Osteoblast (primary cell): ENCODE measurements around the gene SRC. TPM values are rescaled to one million over a fixed set of nuclear protein-coding genes. Genes with fewer than 3 reads are reported as not detected.

Source experiments
- DNase-seq: peaks from one replicate; pipeline ENCODE4 v3.0.0; 2011; ENCODE audit warnings: low spot score, mixed read lengths; ENCODE audit not compliant: insufficient read length; ENCODE audit errors: missing footprints
- H2AFZ ChIP-seq: 2 replicates; pipeline ENCODE4 v1.6.0; 2011; ENCODE audit warnings: mild to moderate bottlenecking, low read length
- H3K27ac ChIP-seq: 2 replicates; pipeline ENCODE4 v1.5.1; 2011; ENCODE audit warnings: mild to moderate bottlenecking, low read depth, low read length, moderate library complexity
- H3K27me3 ChIP-seq: 2 replicates; pipeline ENCODE4 v1.6.0; 2012; ENCODE audit warnings: mild to moderate bottlenecking, control low read depth, inconsistent platforms, low read length, moderate library complexity; ENCODE audit not compliant: insufficient read depth
- H3K36me3 ChIP-seq: 2 replicates; pipeline ENCODE4 v1.5.1; 2011; ENCODE audit warnings: mild to moderate bottlenecking, low read length, control low read depth, moderate library complexity; ENCODE audit not compliant: insufficient read depth
- H3K4me1 ChIP-seq: 2 replicates; pipeline ENCODE4 v1.5.1; 2011; ENCODE audit warnings: mild to moderate bottlenecking, low read length, control low read depth, moderate library complexity; ENCODE audit not compliant: insufficient read depth
- H3K4me2 ChIP-seq: 2 replicates; pipeline ENCODE4 v1.6.0; 2011; ENCODE audit warnings: mild to moderate bottlenecking, low read length; ENCODE audit not compliant: insufficient read depth
- H3K4me3 ChIP-seq: fragments of 200-600 bp; sonication (generic); 3 replicates; pipeline ENCODE4 v1.5.1; 2012; ENCODE audit warnings: mild to moderate bottlenecking, low read length, inconsistent platforms; ENCODE audit not compliant: insufficient read depth
- H3K79me2 ChIP-seq: 2 replicates; pipeline ENCODE4 v1.6.0; 2012; ENCODE audit warnings: mild to moderate bottlenecking, low read length, control low read depth, inconsistent platforms; ENCODE audit not compliant: insufficient read depth
- H3K9me3 ChIP-seq: 2 replicates; pipeline ENCODE4 v1.5.1; 2011; ENCODE audit warnings: low read depth, low read length, control low read depth
- H4K20me1 ChIP-seq: 2 replicates; pipeline ENCODE4 v1.6.0; 2012; ENCODE audit warnings: mild to moderate bottlenecking, low read length, control low read depth; ENCODE audit not compliant: insufficient read depth
- total RNA-seq: library from RNA; depleted of rRNA; stranded (reverse); fragments of >200 nt; gene quantifications from 2 replicates; pipeline ENCODE4 v1.2.3, GENCODE V29; 2012
- TF ChIP-seq, protein P1 (sequence below): IDR thresholded peaks from 2 replicates; pipeline ENCODE4 v1.5.1; 2011; ENCODE audit warnings: mild to moderate bottlenecking, low read depth, low read length, moderate library complexity; ENCODE audit errors: extremely low read depth

Gene SRC
- total RNA-seq, 1 donor: 22.4 TPM

DNA sequence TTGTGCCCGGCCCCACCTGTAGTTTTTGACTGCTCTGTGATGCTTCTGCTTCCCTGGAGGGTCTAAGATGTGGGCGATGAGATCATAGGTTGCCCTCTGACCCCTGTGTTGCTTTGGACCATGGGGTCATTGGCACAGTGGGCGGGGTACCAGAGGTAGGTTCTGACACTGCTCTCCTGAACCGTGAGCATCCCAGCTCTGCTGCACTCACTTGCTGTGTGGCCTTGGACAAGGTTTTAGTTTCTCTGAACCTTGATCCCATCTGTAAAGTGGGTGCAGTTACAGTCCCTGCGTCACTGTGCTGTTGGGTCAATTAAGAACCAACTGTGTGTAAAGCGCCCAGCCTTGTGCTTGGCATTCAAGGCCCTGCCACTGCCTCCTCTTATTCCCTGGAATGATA, 30.9 kb downstream of the SRC start:
- H3K27ac ChIP-seq: no peak overlapping the region
- no peaks in the 10 kb centered on the region for H3K27me3 ChIP-seq
- peaks cover 48% of the 10 kb centered on the region for H3K79me2 ChIP-seq
- no peak for DNase-seq
- H3K4me2 ChIP-seq: no peak overlapping the region
- no peaks in the 10 kb centered on the region for H3K9me3 ChIP-seq
- TF ChIP-seq, protein P1, sequence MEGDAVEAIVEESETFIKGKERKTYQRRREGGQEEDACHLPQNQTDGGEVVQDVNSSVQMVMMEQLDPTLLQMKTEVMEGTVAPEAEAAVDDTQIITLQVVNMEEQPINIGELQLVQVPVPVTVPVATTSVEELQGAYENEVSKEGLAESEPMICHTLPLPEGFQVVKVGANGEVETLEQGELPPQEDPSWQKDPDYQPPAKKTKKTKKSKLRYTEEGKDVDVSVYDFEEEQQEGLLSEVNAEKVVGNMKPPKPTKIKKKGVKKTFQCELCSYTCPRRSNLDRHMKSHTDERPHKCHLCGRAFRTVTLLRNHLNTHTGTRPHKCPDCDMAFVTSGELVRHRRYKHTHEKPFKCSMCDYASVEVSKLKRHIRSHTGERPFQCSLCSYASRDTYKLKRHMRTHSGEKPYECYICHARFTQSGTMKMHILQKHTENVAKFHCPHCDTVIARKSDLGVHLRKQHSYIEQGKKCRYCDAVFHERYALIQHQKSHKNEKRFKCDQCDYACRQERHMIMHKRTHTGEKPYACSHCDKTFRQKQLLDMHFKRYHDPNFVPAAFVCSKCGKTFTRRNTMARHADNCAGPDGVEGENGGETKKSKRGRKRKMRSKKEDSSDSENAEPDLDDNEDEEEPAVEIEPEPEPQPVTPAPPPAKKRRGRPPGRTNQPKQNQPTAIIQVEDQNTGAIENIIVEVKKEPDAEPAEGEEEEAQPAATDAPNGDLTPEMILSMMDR: no peak
- peaks cover 12% of the 10 kb centered on the region for H3K36me3 ChIP-seq
- H3K4me3 ChIP-seq: no peak overlapping the region
- peaks cover 6% of the 10 kb centered on the region for H3K4me1 ChIP-seq
- H2AFZ ChIP-seq: no peak overlapping the region
- peaks cover 19% of the 10 kb centered on the region for H4K20me1 ChIP-seq

DNA sequence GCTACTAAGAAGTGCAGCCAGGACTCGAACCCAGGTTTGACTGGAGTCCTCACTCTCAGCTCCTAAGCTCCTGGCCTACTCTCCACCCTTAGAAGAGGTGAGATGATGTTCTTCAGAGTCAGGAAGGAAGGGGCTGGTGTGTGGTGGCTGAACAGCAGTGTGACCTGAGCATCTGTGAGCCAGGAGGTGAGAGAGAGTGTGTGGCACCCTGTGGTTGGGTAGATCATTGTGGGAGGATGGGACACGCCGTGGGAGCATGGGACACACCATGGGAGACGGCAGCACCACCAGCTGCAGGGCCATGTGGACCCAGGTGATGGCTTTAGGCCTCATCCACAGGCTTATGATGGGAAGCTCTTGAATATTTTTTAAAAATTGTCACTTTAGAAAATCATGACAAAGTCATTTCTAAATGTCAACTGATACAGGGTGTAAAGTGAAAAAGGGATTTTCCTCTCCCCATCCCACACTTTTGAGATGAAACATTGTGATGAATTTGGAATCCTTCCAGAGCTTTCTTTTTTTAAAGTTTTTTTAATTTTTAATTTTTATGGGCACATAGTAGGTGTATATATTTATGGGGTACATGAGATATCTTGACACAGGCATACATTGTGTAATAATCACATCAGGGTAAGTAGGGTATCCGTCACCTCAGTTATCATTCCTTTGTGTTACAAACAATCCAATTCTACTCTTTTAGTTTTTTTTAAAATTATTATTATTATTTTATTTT, 31.6 kb downstream of the SRC start:
- Histone ChIP-seq H4K20me1 (peaks cover 23% of the 10 kb centered on the region), H3K4me1 (peaks cover 6% of the 10 kb centered on the region), H3K36me3 (peaks cover 12% of the 10 kb centered on the region), H3K9me3 (no peaks in the 10 kb centered on the region), H3K27me3 (no peaks in the 10 kb centered on the region), H2AFZ (no peak overlapping the region), H3K27ac (no peak overlapping the region), H3K4me3 (no peak overlapping the region), H3K4me2 (no peak overlapping the region), H3K79me2 (peaks cover 43% of the 10 kb centered on the region)
- TF ChIP-seq, protein P1: no peak
- peak; percentile 31 for DNase-seq

DNA sequence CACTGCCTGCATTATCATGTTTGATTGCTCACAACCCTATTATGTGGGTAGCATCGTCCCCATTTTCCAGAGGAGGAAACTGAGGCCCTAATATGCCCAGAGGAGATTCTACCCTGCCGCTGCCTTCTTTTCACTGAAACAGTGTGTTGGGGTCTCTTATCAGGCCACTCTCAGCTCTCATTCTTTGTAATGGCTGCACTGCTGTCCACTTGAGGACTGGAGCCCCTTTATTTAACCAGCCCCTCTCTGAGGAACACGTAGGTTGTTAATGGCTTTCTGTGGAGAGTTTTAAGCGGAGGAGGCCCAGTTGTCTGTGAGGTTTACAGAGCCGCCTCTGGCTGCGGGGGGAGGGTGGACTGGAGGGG, 32.5 kb downstream of the SRC start:
- no peak overlapping the region for H2AFZ ChIP-seq
- H3K9me3 ChIP-seq: no peaks in the 10 kb centered on the region
- H3K27ac ChIP-seq: no peak overlapping the region
- peaks cover 6% of the 10 kb centered on the region for H3K4me1 ChIP-seq
- H3K36me3 ChIP-seq: peaks cover 12% of the 10 kb centered on the region
- no peak overlapping the region for H3K4me2 ChIP-seq
- peaks cover 17% of the 10 kb centered on the region for H4K20me1 ChIP-seq
- no peak for DNase-seq
- TF ChIP-seq, protein P1: no peak
- H3K4me3 ChIP-seq: no peak overlapping the region
- H3K27me3 ChIP-seq: no peaks in the 10 kb centered on the region
- peaks cover 38% of the 10 kb centered on the region for H3K79me2 ChIP-seq

DNA sequence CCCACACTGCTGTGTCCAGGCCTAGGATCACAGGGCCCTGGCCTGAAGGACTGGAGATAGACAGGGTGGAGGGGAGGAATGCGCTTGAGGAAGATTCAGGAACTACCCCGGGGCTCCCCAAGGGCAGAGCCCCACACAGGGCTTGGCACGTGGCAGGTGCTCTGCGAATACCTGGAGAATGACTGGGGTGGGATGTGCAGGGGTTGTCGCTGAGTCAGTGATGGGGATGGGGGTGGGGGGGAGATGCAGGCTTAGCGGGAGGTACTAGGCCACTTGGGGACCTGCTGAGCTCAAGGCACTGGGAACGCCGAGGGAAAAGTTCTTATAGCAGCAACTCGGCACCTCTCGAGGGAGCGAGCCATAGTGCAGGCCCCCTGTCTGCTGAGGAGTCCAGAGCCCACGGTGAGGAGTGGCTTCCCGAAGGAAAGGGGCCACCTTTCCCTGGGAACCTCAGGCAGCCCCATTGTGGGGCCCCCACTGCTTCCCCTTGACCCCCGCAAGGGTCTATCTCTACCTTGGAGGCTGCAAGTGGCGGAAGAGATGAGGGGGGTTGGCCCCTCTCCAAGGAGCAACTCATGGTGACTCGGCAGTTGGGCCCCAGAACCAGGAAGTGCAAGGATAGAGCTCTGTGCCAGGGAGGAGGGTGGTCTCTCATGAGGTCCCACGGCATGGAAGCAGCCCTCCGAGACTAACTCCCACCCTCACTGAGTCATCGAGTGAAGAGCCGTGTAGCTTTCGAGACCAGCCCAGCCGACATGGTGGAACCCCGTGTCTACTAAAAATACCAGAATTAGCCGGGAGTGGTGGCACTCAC, 33.1 kb downstream of the SRC start:
- H3K36me3 ChIP-seq: peaks cover 12% of the 10 kb centered on the region
- H3K4me2 ChIP-seq: no peak overlapping the region
- H3K9me3 ChIP-seq: no peaks in the 10 kb centered on the region
- no peak overlapping the region for H3K4me3 ChIP-seq
- H2AFZ ChIP-seq: no peak overlapping the region
- DNase-seq: peak; percentile 88
- H3K4me1 ChIP-seq: peaks cover 6% of the 10 kb centered on the region
- no peaks in the 10 kb centered on the region for H3K27me3 ChIP-seq
- peaks cover 37% of the 10 kb centered on the region for H3K79me2 ChIP-seq
- peak overlapping the region; percentile 39 for H3K27ac ChIP-seq
- TF ChIP-seq, protein P1: no peak
- peaks cover 16% of the 10 kb centered on the region for H4K20me1 ChIP-seq
